Superior temporal gyrus (tissue), 1 donor: ENCODE results near the gene NRXN3.
A peak's percentile ranks its signal among the peaks of the same experiment; 100 is the strongest.

ENCODE experiments used
- DNase-seq: peaks from one replicate; pipeline ENCODE4 v3.0.0-alpha.2; 2016; ENCODE audit errors: extremely low spot score

The NRXN3 gene

DNA sequence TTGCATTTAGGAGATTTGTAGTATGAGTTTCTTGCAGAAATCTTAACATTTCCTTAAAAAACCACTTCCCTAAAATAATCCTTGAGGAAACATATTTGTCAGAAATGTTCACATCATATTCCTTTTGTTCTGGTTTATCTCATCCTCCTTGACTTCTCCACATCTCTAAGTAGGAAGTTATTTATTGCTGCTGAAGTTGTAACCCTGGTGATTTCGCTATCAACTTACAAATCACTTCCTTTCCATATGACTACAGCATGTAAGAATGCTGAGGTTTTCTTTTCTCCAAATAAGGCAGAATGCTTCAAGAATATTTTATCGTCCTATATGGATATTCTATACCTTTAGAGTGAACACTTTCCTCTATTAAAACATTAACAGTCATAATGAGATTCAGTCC is 751.7 kb downstream of the NRXN3 start:
- DNase-seq: no peak

DNA sequence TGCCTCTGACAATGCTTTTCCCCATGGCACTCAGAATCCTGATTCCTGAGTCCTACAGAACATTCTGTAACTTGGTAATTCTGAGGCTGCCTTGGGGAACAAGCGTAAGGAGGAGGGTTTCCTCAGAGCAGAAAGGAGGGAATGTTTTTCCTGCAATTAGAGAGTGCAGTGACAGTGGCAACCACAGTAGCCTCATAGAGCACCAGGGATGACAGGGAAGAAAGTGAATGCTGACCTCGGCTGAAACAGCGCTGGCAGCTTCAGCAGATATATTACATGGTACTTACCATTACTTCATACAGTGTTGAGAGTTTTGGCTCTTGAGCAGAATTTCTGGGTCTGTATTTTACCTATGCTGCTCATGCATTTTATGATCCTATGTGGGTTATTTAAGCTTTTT is 757.1 kb downstream of the NRXN3 start:
- no peak for DNase-seq

DNA sequence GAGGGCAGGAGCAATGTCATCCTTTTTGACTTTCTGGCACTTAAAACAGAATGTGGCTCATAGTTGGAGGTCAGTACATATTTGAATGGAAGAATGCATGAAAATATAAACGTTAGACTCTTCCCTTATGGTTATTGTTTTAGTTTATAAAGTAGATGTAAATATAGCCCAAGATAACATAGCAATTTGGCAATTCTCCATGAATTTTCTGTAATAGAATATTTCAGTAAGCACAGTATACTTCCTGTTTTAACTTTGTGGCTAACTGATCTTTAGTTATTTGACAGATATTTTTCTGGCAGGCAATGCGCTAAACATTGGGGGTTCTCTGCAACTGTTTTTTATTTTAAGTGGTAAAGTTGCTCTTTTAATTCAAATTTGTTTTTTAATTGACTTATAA is 763.0 kb downstream of the NRXN3 start:
- DNase-seq: no peak

DNA sequence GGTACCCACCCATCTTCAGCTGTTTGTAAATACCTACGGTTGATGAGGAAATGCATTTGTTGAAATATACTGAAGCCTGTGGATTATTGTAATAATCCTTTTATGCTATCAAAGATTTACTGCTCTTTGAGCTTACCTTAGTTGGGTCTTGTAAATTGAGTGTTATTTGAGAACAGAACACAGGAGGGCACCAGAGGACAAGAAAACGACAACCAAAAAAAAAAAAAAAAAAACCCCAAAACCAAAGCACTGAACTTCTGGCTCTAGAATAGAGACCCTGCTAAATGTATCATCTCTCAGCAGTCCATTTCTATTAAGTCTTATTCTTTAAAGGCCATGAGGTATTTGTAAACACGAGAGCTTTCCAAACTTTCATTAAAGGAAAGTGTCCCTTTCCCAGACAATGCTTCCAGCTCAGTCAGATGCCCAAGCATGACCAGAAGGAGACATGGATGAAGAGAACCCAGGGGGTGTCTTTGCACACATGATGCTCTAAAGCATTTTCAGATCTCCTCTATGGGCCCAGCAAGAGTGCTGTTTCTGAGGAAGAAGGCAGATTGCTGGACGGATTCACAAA is 763.9 kb downstream of the NRXN3 start:
- peak; percentile 71 for DNase-seq

DNA sequence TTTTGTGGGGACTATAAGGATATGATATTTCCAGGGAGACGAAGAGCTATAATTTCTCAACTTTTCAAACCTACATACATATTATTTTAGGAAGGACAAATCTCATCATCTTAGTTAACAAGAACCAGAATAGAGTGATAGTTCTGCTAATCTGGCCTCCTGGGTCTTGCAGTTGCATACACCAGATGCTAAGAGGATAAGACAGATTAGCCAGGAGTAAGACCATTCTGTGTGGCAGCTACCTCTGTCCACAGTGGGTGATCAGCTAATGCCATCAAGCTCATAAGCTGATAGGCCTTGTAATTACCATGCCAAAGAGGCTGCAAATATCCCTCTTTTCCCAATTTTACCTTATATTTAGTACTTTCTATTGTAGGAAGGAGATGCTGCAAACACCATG is 776.8 kb downstream of the NRXN3 start:
- no peak for DNase-seq

DNA sequence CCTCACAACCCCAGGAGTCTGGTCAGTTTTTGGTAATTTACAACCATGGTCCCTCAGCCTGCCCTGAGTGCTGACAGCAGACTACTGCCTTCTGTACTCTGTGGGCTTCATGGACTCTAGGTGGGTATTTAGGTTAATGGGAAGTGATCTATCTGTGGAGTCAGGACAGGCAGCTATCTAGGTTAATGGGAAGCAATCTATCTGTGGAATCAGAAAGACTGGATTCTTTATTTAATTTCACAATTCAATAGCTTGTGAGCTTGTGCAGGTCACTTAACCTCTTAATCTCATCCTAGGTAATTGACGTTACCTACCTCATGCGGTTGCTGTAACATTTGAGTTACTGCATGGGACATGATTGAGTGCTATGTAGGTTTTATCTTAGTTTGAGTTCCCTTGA is 777.5 kb downstream of the NRXN3 start:
- DNase-seq: no peak

DNA sequence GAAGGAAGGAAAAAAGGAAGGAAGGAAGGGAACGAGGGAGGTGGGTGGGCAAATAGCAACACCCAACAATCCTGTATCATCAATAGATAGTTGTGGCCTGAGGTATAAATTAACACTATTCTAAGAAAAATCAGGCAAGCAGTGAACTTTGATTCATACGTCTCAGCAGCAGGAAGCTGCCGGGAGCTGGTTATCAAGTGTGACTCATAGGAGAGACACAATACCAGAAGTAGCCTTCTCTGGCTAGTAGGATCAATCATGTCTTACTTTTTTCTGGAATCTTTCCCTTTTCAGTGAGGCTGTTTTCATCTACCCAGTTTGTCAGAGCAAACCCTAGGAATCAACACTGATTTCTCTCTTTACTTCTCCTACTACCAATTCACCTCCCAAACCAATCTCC is 780.5 kb downstream of the NRXN3 start:
- DNase-seq: no peak

DNA sequence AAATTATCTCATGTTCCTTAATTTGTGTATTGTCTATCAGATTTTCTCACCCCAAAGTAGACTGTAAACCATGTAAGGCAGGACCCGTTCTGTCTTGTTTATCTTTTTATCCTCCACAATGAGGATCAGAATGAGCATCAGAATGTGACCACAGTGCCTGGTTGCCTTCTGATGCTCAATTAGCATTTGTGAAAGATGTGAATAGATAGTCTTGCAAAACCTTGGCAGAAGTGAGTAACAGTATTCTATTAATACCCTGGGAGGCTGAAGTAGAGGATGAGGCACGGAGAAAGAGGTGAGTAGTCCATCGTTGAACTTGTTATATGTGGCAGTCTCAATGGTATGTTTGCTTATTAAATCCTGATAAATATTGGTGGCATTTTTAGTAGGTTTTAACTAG is 781.4 kb downstream of the NRXN3 start:
- DNase-seq: no peak

DNA sequence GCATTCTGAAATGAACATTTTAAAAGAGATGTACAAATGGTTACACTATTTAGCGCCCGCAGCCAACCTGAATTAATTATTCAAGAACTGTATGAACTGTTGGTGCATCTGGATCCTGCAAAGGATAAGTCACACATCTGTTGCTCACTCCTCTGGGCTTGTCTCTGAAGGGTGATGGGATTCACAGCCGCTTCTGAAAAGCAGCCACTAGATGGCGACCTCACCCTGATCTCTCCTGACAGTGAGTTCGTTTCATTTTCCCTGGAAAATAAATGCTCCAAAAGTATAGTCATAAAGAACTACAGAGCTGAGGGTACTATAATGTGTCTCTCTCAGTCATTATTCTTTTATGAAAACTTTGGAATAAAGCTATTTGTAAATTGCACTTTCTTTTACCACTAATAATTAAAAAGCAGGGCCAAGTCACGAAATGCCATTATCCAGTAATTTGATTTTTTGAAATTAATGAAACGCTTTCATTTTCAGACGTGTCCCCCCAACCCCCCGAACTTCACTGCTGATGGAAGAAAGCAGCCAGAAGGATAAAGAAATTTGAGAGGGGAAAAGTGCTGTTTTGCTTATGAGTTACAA is 789.6 kb downstream of the NRXN3 start:
- peak; percentile 93 for DNase-seq

DNA sequence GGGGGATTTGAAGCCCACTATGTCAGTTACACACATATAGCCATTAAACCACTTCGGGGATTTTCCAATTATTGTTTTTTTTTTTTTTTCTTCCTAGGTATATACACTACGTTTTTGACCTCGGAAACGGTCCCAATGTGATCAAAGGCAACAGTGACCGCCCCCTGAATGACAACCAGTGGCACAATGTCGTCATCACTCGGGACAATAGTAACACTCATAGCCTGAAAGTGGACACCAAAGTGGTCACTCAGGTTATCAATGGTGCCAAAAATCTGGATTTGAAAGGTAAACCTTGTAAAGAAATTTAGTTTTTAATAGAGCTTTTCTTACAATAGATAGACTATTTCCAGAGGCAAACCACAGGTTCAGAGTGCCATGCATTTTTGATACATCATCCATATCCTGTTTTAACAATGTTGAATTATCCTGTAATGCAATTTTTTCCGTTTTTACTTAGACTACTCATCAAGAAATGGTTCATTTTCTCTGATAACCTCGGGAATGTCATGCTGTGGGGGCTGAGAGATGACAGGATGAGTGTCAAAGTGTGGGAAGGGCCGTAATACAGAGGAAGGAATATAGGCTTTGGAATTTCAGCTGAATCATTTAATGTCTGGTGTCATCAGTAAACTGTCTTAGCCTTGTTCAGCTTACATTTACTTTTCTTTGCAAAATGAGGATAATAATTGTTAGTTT is 797.1 kb downstream of the NRXN3 start:
- no peak for DNase-seq

DNA sequence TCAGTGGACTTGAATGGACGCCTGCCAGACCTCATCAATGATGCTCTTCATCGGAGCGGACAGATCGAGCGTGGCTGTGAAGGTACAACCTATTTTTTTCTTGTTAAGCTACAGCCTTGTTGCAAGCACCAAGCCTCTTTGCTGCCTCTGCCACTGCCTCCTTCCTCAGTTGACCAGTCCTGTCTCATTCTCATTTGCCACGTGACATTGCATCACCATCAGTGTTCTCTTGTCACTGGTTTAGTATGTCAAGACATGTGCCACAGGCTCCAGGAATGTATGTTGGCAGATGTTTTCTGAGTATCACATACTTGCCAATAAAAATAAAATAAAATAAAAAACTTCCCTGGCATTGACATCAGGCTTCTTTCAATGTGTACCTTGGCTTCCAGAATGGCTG is 798.1 kb downstream of the NRXN3 start:
- DNase-seq: no peak

DNA sequence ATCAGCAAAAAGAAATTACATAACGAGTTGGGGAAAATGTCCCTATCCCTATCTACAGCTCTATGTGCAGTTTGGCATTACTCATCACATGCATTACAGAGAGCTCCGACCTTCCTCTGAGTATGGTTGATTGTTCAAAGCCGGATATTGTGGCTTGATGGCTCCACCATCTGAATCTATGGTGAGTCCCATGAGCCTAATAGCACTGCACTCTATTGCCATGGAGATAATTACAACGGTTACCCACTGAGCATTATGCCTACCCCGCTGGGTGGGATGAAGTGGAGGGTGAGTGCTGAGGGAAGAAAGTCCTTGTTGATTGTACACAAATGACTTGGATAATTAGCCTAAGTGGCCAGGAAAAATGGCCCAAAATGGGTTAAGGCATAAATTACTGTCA is 800.5 kb downstream of the NRXN3 start:
- DNase-seq: no peak

DNA sequence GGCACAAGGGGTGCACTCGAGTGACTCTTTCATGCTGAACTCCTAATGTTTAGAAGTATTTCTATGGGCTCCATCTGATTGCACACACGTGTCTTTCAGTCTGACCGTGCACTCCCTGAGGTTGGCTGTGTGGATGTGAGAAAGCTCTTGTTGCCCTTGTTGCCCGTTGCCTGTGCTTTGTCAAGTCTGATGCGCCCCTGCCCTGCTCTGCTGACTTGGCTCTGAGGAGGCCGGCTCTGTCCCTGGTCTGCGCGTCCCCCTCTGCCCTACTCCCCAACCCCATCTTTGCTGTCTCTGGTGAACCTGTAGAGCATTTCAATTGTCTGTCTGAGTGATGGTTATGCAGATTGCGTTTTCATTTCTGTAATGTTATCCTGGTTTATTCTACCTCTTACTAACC is 802.3 kb downstream of the NRXN3 start:
- DNase-seq: no peak

DNA sequence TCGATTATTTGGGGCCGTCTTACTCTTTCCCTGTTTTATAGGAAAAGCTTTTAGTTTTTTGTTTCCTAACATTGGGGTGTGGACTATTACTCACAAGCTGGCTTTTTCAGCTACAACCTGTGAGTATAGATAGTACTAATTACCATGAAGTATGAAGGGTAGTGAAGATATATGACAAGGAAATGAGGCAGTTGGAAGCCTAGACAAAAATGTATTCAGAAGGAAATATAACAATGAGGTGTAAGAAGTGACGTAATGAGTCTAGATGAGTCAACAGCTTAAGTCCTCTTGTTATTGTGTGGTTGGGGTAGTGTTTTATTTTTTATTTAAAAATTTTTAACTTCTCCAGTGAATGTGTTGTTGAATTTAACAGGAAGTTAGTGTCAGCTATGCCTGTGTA is 804.5 kb downstream of the NRXN3 start:
- no peak for DNase-seq

DNA sequence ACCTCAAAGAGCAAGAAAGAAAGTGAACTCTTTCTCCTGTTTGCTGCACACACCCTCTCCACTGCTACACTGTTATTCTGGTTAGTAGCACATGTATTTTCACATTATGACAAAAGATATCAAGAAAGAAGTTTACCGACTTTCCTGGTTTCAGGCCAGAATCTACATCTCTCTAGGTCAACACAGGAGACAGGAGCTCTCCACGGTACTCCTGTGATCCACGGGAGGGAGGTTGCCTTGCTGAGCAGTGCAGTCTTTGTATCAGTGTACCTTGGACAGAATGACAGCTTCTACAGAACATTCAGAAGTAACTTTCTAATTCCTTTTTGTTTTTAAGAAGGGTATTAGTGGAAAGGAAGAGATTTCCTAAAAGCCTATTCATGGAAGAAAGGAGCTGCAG is 805.6 kb downstream of the NRXN3 start:
- no peak for DNase-seq

DNA sequence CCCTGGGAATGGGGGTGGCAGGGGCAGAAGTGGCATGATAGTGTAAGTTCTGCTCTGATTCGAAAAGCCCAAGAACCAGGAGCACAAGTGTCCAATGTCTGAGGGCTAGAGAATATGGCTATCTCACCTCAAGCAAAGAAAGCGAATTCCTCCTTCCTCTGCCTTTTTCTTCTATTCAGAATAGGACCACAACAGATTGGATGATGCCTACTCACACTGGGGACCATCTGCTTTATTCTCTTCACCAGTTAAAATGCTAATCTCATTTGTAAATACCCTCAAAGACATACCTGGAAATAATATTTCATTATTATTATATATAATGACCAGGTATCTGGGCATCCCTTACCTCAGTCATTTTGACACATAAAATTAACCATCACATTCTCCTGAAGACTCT is 808.7 kb downstream of the NRXN3 start:
- no peak for DNase-seq

DNA sequence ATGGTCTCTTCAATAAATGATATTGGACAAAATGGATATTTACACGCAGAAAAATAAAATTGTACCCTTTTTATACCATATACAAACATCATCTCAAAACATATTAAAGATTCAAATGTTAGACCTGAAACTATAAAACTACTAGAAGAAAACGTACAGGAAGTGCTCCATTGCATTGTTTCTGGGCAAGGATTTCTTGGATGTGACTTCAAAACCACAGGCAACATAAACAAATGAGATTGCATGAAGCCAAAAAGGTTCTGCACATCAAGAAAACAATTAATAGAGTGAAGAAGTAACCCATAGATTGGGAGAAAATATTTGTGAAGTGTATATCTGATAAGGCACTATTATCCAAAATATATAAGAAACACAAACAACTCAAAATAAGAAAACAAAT is 812.4 kb downstream of the NRXN3 start:
- no peak for DNase-seq

DNA sequence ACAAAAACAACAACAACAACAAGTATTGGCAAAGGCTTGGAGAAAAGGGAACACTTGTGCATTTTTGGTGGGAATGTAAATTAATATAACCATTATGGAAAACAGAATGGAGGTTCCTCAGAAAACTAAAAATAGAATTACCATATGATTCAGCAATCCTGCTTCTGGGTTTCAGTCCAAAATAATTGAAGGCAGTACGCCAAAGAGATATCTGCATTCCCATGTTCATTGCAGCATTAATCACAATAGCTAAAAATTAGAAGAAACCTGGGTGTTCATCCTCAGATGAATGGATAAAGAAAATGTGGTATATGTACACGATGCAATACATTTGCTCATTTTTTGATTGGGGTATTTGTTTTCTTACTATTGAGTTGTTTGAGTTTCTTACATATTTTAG is 813.0 kb downstream of the NRXN3 start:
- DNase-seq: no peak

DNA sequence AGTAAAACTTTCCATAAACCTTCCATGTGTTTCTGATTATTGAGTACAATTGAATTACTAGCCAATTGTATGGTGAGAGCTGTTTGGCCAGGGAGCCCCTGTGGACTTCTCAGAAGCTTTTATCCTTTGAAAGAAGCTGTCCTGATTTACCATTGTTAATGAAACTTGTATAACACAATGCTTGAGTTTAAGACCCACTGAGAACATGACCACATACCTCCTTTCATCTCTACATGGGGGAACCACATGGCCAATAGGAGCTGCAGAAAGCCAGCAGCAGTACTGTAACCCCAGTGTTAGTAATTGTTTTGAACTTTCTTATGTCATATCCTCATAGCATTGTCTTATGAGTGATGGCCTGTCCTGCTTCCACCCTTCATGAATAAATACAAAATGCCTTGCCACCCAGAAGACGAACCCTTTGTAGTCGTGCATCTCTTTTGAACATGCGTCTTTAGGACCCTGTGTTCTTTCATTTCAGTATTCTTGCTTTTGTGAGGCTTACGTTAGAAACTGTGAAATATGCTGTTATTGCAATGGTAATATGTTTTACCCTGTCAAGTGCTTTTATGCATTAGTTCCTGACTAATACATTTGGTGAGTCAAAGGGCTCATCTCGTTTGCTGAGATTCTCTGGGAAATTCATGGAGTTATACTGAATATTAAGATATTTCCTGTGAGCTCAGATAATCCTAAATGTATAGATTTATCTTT is 815.7 kb downstream of the NRXN3 start:
- no peak for DNase-seq

DNA sequence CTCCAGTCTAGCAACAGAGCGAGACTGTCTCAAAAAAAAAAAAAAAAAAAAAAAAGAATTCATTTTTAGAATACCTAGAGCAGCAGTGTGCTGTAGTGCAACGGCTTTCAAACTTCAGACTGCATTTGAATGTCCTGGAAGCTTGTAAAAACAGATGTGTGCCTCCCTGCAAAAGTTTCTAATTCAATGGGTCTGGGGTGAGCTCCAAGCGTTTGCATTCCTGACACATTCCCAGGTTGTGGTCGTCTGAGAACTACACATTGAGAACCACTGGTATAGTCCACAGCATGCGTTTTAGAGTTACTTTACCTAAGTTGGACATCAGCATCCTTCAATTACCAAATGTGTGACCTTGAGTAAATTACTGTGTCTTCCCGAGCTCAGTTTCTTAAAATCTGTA is 816.8 kb downstream of the NRXN3 start:
- DNase-seq: no peak

DNA sequence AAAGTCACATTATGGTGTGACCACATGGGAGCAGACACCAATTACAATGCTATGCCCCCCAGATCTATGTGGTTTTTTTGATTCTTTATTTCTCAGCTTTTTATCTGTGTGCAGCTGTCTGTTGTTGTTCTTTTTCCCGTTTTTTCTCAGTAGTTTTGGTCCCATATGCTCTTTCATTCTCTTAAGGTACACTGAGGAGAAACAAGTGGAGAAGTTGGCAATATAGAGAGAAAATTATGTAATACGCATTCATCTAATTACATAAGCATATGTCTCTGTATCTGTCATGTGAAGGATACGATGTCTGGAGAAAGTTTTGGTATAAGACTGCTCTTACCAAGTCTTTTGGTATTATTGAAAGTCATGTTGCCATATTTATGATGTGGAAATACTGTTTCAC is 819.0 kb downstream of the NRXN3 start:
- DNase-seq: peak; percentile 56

DNA sequence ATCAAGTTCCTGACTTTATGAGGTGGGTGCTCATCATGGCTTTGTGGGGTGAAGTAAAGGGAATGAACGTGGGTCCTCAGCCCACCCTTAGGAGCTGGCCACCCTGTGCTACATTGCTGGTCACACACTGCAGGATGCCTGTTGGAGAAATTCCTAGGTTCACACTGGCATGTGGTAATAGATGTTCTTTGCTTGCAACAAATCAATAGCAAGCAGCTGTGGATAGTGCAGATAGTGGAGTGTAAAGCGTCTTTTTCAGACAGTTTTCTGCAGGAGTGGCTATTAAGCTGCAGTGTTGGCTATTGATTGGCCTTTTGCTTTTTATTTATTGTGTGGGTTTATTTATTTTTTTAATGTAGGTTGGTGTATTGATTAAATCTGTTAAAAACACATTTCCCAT is 822.7 kb downstream of the NRXN3 start:
- DNase-seq: no peak

DNA sequence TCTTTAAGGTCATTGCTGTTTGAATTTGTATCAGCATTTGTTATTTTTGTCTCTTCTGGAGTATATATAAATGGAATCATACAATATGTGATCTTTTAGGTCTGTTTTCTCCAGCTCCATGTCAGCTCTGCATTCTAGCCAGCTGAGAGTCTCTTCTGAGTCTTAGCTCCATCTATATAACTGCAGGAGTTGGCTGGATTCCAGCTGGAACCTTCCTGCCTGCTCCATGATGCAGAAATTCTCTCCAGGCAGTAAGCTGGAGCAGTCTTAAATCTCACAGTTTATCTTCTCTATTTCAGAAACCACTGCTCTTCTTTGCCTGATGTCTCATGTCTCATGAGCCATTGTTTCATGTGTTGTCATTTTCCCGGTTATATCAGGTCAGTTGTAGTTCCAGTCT is 827.6 kb downstream of the NRXN3 start:
- DNase-seq: peak; percentile 58
